HL-60 (cell line): ENCODE results near the gene OPN1MW2.
"Not testable (repeated sequence)": the region's sequence is repeated elsewhere in the genome, so short reads cannot be mapped to it uniquely, and the experiment has no call there.

ENCODE experiments used
- CTCF ChIP-seq: IDR thresholded peaks from one replicate; pipeline ENCODE4 v1.5.1; 2011; ENCODE audit warnings: low read length, control low read depth, inconsistent platforms; ENCODE audit not compliant: insufficient read depth
- GABPA ChIP-seq: IDR thresholded peaks from 2 replicates; pipeline ENCODE4 v1.6.1; 2012; ENCODE audit warnings: low read depth
- POLR2AphosphoS5 ChIP-seq: IDR thresholded peaks from 2 replicates; pipeline ENCODE4 v1.6.1; 2012; ENCODE audit warnings: low read depth
- REST ChIP-seq: IDR thresholded peaks from 2 replicates; pipeline ENCODE4 v1.6.1; 2012; ENCODE audit warnings: low read depth; ENCODE audit not compliant: insufficient replicate concordance

- TF ChIP-seq CTCF, GABPA, POLR2AphosphoS5, REST: not testable (repeated sequence)
These were observed 47.0 kb upstream of the OPN1MW2 start for GRCh38 chrX:154172535-154172943.
